ENCODE measurements around the gene LACC1. TPM values are rescaled to one million over a fixed set of nuclear protein-coding genes. Genes with fewer than 3 reads are reported as not detected.

LACC1 gene
- total and polyA plus RNA-seq, 2 donors (not counting 1 experiment from before 2014, with no cell fraction given): 1.4 to 5.3 TPM

DNA sequence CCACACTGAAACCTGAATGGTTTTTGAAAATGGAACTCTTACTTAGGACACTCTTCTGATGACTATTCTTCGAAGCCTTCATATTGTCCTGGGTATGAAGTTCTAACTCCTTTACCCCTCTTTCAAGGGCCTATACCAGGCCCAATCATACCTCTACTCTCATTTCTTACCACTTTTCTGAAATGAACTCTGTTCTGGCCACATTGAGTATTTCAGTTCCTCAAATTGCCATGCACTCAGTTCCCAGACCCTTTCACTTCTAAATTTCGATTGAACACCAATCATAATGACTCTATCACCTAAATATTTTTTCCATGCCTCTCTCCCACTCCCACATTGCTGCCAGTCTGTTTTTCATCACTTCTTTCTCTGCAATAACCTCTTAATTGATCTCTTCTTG lies 53.7 kb downstream of the LACC1 start:
- Histone ChIP-seq H3K4me3 (ENCODE audit: control extremely low read depth in 1 of 5, extremely low read depth in 1 of 5, insufficient read depth in 1 of 5, low read depth in 2 of 5, low read length in 4 of 5) (no peak overlapping the region), H3K9me3 (ENCODE audit: control extremely low read depth in 1 of 3, control insufficient read depth in 2 of 3, insufficient read depth in 1 of 3, low read length in 2 of 3) (no peaks in the 10 kb centered on the region), H4K20me1 (ENCODE audit: control insufficient read depth, insufficient read depth, low read length, poor library complexity, severe bottlenecking) (no peaks in the 10 kb centered on the region), H3K9ac (ENCODE audit: low read length) (no peak overlapping the region), H3K4me1 (ENCODE audit: control insufficient read depth in 2 of 2, insufficient read depth in 2 of 2, low read length in 2 of 2) (peaks cover 0 to 4% of the 10 kb centered on the region in 2 donors), H3K36me3 (replicated peaks in 1 of 2; ENCODE audit: control extremely low read depth in 1 of 2, control insufficient read depth in 1 of 2, extremely low read depth in 1 of 2, insufficient read depth in 2 of 2, low read length in 1 of 2) (no peaks in the 10 kb centered on the region), H3K27me3 (replicated peaks in 1 of 4; ENCODE audit: control extremely low read depth in 1 of 4, control insufficient read depth in 3 of 4, insufficient read depth in 4 of 4, low read length in 3 of 4) (peaks cover 0 to 6% (median 2%) of the 10 kb centered on the region in 4 experiments), H2AFZ (ENCODE audit: insufficient read depth, low read depth, low read length, poor library complexity, severe bottlenecking) (no peak overlapping the region), H3K27ac (ENCODE audit: low read length in 2 of 2) (no peak overlapping the region), H3K4me2 (replicated peaks; ENCODE audit: low read depth, low read length, poor library complexity, severe bottlenecking) (no peak overlapping the region), H3K79me2 (ENCODE audit: control insufficient read depth, insufficient read depth, low read length) (no peaks in the 10 kb centered on the region)
- H3K4me1 Mint-ChIP-seq: peaks cover 8% of the 10 kb centered on the region
- ChIA-PET POLR2A (no interaction called here), CTCF (no interaction called here)
- WGBS (ENCODE audit: insufficient coverage): 45% methylated on average over 2 of the region's 2 CpGs
- ATAC-seq (ENCODE audit: low read depth): peak; percentile 86
- H3K27ac Mint-ChIP-seq: no peak overlapping the region
- no peak overlapping the region for H3K4me3 Mint-ChIP-seq
- intact Hi-C loops (cut with micrococcal nuclease): no loop called here
- H3K27me3 Mint-ChIP-seq: peaks cover 38% of the 10 kb centered on the region
- peaks cover 3% of the 10 kb centered on the region for H3K9me3 Mint-ChIP-seq (ENCODE audit: insufficient read depth)
- DNase-seq: no peak
- no peak for TF ChIP-seq CTCF (IDR thresholded peaks at IDR 0.05)
- TF ChIP-seq EZH2 (IDR thresholded peaks at IDR 0.05; ENCODE audit: borderline replicate concordance, insufficient read depth, low read depth, low read length, poor library complexity, severe bottlenecking): no peak

DNA sequence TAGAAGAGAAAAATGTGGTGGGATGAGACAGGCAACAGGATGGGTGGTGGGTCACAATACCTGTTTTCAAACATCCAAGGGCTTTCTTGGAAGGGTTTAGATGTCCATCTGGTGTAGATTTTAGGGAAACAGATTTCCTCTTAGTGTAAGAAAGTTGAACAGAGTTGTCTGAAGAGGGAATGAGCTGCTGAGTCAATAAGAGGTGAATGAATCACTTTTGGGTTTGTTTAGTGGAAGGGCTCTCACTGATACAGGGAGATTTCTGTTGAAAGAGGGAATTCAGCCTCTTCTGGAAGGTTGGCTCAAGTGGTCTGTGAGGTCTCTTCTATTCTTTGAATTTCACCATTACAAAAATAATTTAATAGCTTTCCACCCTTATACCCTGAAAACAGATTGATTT lies 54.6 kb downstream of the LACC1 start:
- Mint-ChIP-seq H3K4me3 (no peak overlapping the region), H3K4me1 (peaks cover 8% of the 10 kb centered on the region), H3K27me3 (peaks cover 35% of the 10 kb centered on the region), H3K27ac (no peak overlapping the region), H3K9me3 (ENCODE audit: insufficient read depth) (peaks cover 3% of the 10 kb centered on the region)
- TF ChIP-seq CTCF (IDR thresholded peaks at IDR 0.05) (no peak), EZH2 (IDR thresholded peaks at IDR 0.05; ENCODE audit: borderline replicate concordance, insufficient read depth, low read depth, low read length, poor library complexity, severe bottlenecking) (no peak)
- H3K4me2 ChIP-seq (replicated peaks; ENCODE audit: low read depth, low read length, poor library complexity, severe bottlenecking): no peak overlapping the region
- H3K9me3 ChIP-seq (ENCODE audit: control extremely low read depth in 1 of 3, control insufficient read depth in 2 of 3, insufficient read depth in 1 of 3, low read length in 2 of 3): no peaks in the 10 kb centered on the region
- peaks cover 0 to 4% of the 10 kb centered on the region in 2 donors for H3K4me1 ChIP-seq (ENCODE audit: control insufficient read depth in 2 of 2, insufficient read depth in 2 of 2, low read length in 2 of 2)
- no peaks in the 10 kb centered on the region for H3K79me2 ChIP-seq (ENCODE audit: control insufficient read depth, insufficient read depth, low read length)
- no peak overlapping the region for H3K4me3 ChIP-seq (ENCODE audit: control extremely low read depth in 1 of 5, extremely low read depth in 1 of 5, insufficient read depth in 1 of 5, low read depth in 2 of 5, low read length in 4 of 5)
- H3K36me3 ChIP-seq (replicated peaks in 1 of 2; ENCODE audit: control extremely low read depth in 1 of 2, control insufficient read depth in 1 of 2, extremely low read depth in 1 of 2, insufficient read depth in 2 of 2, low read length in 1 of 2): no peaks in the 10 kb centered on the region
- H4K20me1 ChIP-seq (ENCODE audit: control insufficient read depth, insufficient read depth, low read length, poor library complexity, severe bottlenecking): no peaks in the 10 kb centered on the region
- no peak overlapping the region for H3K27ac ChIP-seq (ENCODE audit: low read length in 2 of 2)
- CTCF ChIA-PET: no interaction called here
- ATAC-seq (ENCODE audit: low read depth): no peak
- DNase-seq: no peak
- POLR2A ChIA-PET: no interaction called here
- intact Hi-C loops (cut with micrococcal nuclease): no loop called here
- H3K27me3 ChIP-seq (replicated peaks in 1 of 4; ENCODE audit: control extremely low read depth in 1 of 4, control insufficient read depth in 3 of 4, insufficient read depth in 4 of 4, low read length in 3 of 4): peaks cover 0 to 3% (median 1%) of the 10 kb centered on the region in 4 experiments
- no peak overlapping the region for H2AFZ ChIP-seq (ENCODE audit: insufficient read depth, low read depth, low read length, poor library complexity, severe bottlenecking)
- no peak overlapping the region for H3K9ac ChIP-seq (ENCODE audit: low read length)

All from B cell (primary cell).